Retinal pigment epithelial cell (primary cell): ENCODE data around the gene INSC.
A peak's percentile ranks its signal among the peaks of the same experiment; 100 is the strongest.

Experiments
- DNase-seq: peaks from one replicate; pipeline ENCODE4 v3.0.0-alpha.2; 2010; ENCODE audit warnings: low read depth
- H3K4me3 ChIP-seq: 2 replicates; pipeline ENCODE4 v1.5.1; 2011; ENCODE audit warnings: mild to moderate bottlenecking, low read length, control low read depth, moderate library complexity
- CTCF ChIP-seq: conservative IDR thresholded peaks from 2 replicates; pipeline ENCODE4 v1.5.1; 2011; ENCODE audit warnings: low read depth, low read length, control low read depth, inconsistent platforms

Gene INSC

DNA sequence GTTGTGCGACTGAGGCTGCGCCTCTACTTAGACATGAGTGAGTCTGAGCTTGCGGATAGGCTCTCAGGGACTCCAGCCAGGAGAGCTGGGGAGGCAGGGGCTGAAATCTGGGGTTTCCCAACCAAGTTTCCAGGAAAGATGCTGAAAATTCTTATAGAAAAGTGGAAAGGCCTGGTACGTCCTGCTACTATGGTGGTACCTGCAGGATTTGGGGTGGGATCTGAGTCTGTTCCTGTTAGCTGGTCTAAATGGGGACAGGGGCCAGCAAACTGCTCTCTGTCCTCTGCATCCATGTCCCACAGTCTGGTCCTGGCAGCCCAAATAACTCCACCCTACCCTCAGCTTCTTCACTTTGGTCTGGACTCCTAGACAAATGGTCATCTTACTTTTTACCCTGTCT is 86.9 kb downstream of the INSC start:
- H3K4me3 ChIP-seq, result no peak overlapping the region
- DNase-seq, result no peak
- no peak for TF ChIP-seq CTCF

GRCh38 chr11:15202626-15203025 is 87.9 kb downstream of the INSC start:
- H3K4me3 ChIP-seq, result no peak overlapping the region
- TF ChIP-seq CTCF, result no peak
- DNase-seq, result no peak

GRCh38 chr11:15204711-15205110 is 90.0 kb downstream of the INSC start:
- no peak overlapping the region for H3K4me3 ChIP-seq
- no peak for DNase-seq
- no peak for TF ChIP-seq CTCF

GRCh38 chr11:15206791-15207190 is 92.1 kb downstream of the INSC start:
- no peak for DNase-seq
- no peak for TF ChIP-seq CTCF
- no peak overlapping the region for H3K4me3 ChIP-seq

DNA sequence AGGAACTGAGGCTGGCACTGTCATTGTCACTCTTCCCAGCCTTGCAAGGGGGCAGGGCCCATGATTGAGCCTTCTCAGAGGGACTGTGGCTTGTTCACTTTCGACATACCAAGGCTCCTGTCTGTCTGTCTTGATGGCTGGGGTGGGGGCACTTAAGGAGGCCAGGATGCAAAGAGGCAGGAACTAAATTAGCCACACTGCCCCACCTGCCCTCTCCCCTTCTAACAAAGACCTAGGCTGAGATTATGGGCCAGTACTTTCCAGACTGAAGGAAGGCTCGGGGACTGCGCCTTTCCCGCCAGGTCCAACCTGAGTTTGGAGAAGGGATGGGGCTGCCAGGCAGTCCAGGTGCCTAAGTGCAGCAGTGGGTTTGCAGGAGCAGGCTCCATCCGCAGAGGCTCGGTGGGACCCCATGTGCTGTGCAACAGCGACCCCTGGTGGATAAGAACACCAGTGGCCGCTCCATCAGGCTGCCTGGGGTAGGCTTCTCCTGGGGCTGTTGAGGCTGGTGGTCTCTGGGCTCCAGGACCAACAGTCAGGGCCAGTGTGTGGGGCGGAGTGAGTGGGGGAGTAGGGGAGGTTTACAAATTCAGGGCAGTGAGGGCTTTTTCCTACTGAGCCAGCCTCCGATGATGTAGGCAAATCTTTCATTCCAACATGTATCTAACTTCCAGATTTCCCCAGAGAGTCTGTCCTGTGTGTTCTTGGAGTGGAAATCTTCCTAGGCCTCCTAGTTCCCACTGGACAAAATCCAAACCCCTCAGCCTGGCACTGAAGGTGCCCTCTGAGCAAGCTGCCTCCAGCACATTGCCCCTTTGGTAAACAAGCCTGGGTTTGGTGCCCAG is 93.9 kb downstream of the INSC start:
- DNase-seq, result no peak
- H3K4me3 ChIP-seq, result no peak overlapping the region
- peak; percentile 89 for TF ChIP-seq CTCF

- no peak for TF ChIP-seq CTCF
- no peak overlapping the region for H3K4me3 ChIP-seq
- no peak for DNase-seq
Measured at GRCh38 chr11:15212876-15213275, 98.2 kb downstream of the INSC start.

- H3K4me3 ChIP-seq, result no peak overlapping the region
- no peak for TF ChIP-seq CTCF
- DNase-seq, result no peak
Measured at GRCh38 chr11:15213471-15214231, 98.9 kb downstream of the INSC start.
